Panc1 (cell line): ENCODE results near the gene NANS.

Source experiments
- TF ChIP-seq, protein P1 (sequence below): fragments of 450-650 bp; IDR thresholded peaks from 2 replicates; pipeline ENCODE4 v1.5.1; 2017; ENCODE audit warnings: mild to moderate bottlenecking
- TF ChIP-seq, protein P2 (sequence below), 2 experiments: IDR thresholded peaks; 2 replicates each; pipeline ENCODE4 v1.6.1; 2011 to 2012; ENCODE audit warnings: low read depth in 2 of 2, control low read depth in 1 of 2, low read length in 1 of 2, mild to moderate bottlenecking in 1 of 2, moderate library complexity in 1 of 2; ENCODE audit not compliant: insufficient read depth in 1 of 2

DNA sequence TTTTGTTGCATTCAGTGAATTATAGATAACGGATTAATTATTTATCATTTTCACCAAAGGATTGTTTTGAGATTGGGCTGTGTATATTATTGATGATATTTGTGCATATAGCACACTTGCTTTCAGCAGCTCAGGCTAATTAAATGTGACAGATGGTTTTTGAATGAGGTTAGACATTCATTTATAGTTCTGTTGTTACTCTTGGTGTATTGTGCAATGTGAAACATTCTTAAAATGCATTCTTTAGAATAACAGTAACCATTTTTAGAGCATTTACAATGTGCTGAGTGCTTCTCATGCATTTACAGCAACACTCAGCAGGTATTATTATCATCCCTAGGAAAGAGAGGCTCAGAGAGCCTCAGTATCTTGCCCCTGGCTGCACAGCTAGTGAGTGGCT is 23.8 kb downstream of the NANS start:
- TF ChIP-seq, protein P1, sequence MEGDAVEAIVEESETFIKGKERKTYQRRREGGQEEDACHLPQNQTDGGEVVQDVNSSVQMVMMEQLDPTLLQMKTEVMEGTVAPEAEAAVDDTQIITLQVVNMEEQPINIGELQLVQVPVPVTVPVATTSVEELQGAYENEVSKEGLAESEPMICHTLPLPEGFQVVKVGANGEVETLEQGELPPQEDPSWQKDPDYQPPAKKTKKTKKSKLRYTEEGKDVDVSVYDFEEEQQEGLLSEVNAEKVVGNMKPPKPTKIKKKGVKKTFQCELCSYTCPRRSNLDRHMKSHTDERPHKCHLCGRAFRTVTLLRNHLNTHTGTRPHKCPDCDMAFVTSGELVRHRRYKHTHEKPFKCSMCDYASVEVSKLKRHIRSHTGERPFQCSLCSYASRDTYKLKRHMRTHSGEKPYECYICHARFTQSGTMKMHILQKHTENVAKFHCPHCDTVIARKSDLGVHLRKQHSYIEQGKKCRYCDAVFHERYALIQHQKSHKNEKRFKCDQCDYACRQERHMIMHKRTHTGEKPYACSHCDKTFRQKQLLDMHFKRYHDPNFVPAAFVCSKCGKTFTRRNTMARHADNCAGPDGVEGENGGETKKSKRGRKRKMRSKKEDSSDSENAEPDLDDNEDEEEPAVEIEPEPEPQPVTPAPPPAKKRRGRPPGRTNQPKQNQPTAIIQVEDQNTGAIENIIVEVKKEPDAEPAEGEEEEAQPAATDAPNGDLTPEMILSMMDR: no peak
- TF ChIP-seq, protein P2, sequence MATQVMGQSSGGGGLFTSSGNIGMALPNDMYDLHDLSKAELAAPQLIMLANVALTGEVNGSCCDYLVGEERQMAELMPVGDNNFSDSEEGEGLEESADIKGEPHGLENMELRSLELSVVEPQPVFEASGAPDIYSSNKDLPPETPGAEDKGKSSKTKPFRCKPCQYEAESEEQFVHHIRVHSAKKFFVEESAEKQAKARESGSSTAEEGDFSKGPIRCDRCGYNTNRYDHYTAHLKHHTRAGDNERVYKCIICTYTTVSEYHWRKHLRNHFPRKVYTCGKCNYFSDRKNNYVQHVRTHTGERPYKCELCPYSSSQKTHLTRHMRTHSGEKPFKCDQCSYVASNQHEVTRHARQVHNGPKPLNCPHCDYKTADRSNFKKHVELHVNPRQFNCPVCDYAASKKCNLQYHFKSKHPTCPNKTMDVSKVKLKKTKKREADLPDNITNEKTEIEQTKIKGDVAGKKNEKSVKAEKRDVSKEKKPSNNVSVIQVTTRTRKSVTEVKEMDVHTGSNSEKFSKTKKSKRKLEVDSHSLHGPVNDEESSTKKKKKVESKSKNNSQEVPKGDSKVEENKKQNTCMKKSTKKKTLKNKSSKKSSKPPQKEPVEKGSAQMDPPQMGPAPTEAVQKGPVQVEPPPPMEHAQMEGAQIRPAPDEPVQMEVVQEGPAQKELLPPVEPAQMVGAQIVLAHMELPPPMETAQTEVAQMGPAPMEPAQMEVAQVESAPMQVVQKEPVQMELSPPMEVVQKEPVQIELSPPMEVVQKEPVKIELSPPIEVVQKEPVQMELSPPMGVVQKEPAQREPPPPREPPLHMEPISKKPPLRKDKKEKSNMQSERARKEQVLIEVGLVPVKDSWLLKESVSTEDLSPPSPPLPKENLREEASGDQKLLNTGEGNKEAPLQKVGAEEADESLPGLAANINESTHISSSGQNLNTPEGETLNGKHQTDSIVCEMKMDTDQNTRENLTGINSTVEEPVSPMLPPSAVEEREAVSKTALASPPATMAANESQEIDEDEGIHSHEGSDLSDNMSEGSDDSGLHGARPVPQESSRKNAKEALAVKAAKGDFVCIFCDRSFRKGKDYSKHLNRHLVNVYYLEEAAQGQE (IDR thresholded peaks at IDR 0.05; ENCODE audit: insufficient read depth in 1 of 2, low read depth in 2 of 2, low read length in 1 of 2): no peak
